GM12878 (cell line): ENCODE data around the gene CLK2. TPM values are rescaled to one million over a fixed set of nuclear protein-coding genes. Genes with fewer than 3 reads are reported as not detected.

Experiments used
- ATAC-seq: fragments of 200-7000 bp; cut with Tn5 transposase; 3 replicates; pipeline ENCODE4 v1.9.1; 2020; ENCODE audit warnings: mild to moderate bottlenecking, moderate library complexity
- BruUV-seq: library from RNA; stranded (reverse); fragments of 400-500 nt; replicated peaks from 2 replicates; lab custom pipeline; 2021; lab: Mats Ljungman, UMichigan
- CTCF ChIA-PET: fragments of 300-600 bp; sonication (Branson Sonifier 250); formaldehyde crosslinking; extraction: SDS; loops from one replicate; lab custom pipeline; 2021; ENCODE audit warnings: inconsistent platforms; lab: Yijun Ruan, JAX
- POLR2A ChIA-PET: fragments of 350-600 bp; formaldehyde crosslinking; extraction: SDS; loops from one replicate; lab custom pipeline; 2021; ENCODE audit warnings: inconsistent platforms; lab: Charles Lee
- RAD21 ChIA-PET: fragments of 300-600 bp; sonication (Branson Sonifier 250); formaldehyde crosslinking; loops from one replicate; lab custom pipeline; 2023; ENCODE audit warnings: antibody characterized with exemption; ENCODE audit not compliant: unreplicated experiment; lab: Charles Lee
- SMC1A ChIA-PET: fragments of 300-600 bp; sonication (Branson Sonifier 250); formaldehyde crosslinking; loops from one replicate; lab custom pipeline; 2023; ENCODE audit not compliant: unreplicated experiment, uncharacterized antibody; lab: Charles Lee
- DNase-seq: peaks from one replicate; pipeline ENCODE4 v3.0.0-alpha.2; 2011; ENCODE audit warnings: low read depth, low spot score
- FAIRE-seq: peaks from 3 replicates; lab custom pipeline; 2011; peaks lifted over from hg19 to GRCh38; lab: Jason Lieb, UNC
- H2AFZ ChIP-seq: 2 replicates; pipeline ENCODE4 v1.6.0; 2011; ENCODE audit warnings: low read depth, low read length, control low read depth; ENCODE audit not compliant: control insufficient read depth
- H3K27ac ChIP-seq: 2 replicates; pipeline ENCODE4 v1.5.1; 2011; ENCODE audit warnings: control low read depth; ENCODE audit not compliant: control insufficient read depth, insufficient read depth
- H3K27me3 ChIP-seq, 2 experiments: replicated peaks in 1 of 2; 2 replicates each; pipeline versions ENCODE4 v1.6.0 to v1.6.1; 2011; ENCODE audit warnings: low read length in 1 of 2; ENCODE audit not compliant: control insufficient read depth in 2 of 2, insufficient read depth in 2 of 2
- H3K36me3 ChIP-seq, 2 experiments: 2 replicates each; pipeline ENCODE4 v1.5.1; 2011; ENCODE audit warnings: low read length in 1 of 2; ENCODE audit not compliant: control insufficient read depth in 2 of 2, insufficient read depth in 2 of 2
- H3K4me1 ChIP-seq: 2 replicates; pipeline ENCODE4 v1.6.1; 2011; ENCODE audit warnings: mild to moderate bottlenecking, low read length, moderate library complexity, mixed read lengths; ENCODE audit not compliant: control insufficient read depth, insufficient read depth
- H3K4me2 ChIP-seq: 2 replicates; pipeline ENCODE4 v1.6.0; 2011; ENCODE audit warnings: control low read depth; ENCODE audit not compliant: control insufficient read depth, insufficient read depth
- H3K4me3 ChIP-seq: fragments of 200-600 bp; sonication (generic); 2 replicates; pipeline ENCODE4 v1.5.1; 2016
- H3K79me2 ChIP-seq: 2 replicates; pipeline ENCODE4 v1.6.0; 2011; ENCODE audit warnings: low read length; ENCODE audit not compliant: control insufficient read depth, insufficient read depth
- H3K9ac ChIP-seq: 2 replicates; pipeline ENCODE4 v1.8.0; 2011; ENCODE audit warnings: low read length, control low read depth, mixed read lengths; ENCODE audit not compliant: control insufficient read depth, insufficient read depth
- H3K9me3 ChIP-seq: replicated peaks from 3 replicates; pipeline ENCODE4 v1.5.1; 2011; ENCODE audit warnings: mild to moderate bottlenecking, low read length; ENCODE audit not compliant: control insufficient read depth, insufficient read depth
- H4K20me1 ChIP-seq: 2 replicates; pipeline ENCODE4 v1.6.0; 2011; ENCODE audit not compliant: control insufficient read depth, insufficient read depth
- BACH1 ChIP-seq: fragments of 450-650 bp; IDR thresholded peaks from 2 replicates; pipeline ENCODE4 v1.6.1; 2017; ENCODE audit warnings: mild to moderate bottlenecking, borderline replicate concordance
- CEBPB ChIP-seq, 2 experiments: fragments of 150-350 bp in 1 of 2; IDR thresholded peaks; 2 replicates each; pipeline ENCODE4 v1.6.1; 2012 to 2014; ENCODE audit warnings: low read depth in 2 of 2, low read length in 2 of 2, borderline replicate concordance in 1 of 2, inconsistent platforms in 1 of 2
- FOXK2 ChIP-seq: fragments of 450-650 bp; IDR thresholded peaks from 2 replicates; pipeline ENCODE4 v1.6.1; 2017; ENCODE audit warnings: mild to moderate bottlenecking, moderate library complexity
- MEF2A ChIP-seq: IDR thresholded peaks from 2 replicates; pipeline ENCODE4 v1.6.1; 2011; ENCODE audit warnings: low read depth, mild to moderate bottlenecking, low read length, moderate library complexity; ENCODE audit not compliant: insufficient read depth
- RAD21 ChIP-seq: IDR thresholded peaks from 2 replicates; pipeline ENCODE4 v1.6.1; 2011; ENCODE audit warnings: mild to moderate bottlenecking, low read depth, low read length, moderate library complexity; ENCODE audit not compliant: insufficient read depth
- SIN3A ChIP-seq: IDR thresholded peaks from 2 replicates; pipeline ENCODE4 v1.6.1; 2012; ENCODE audit warnings: low read depth, low read length, improper control_type of control experiment
- SREBF2 ChIP-seq: IDR thresholded peaks from 2 replicates; pipeline ENCODE4 v1.6.1; 2012; ENCODE audit warnings: mild to moderate bottlenecking, low read length
- SRF ChIP-seq, 2 experiments: IDR thresholded peaks; 2 replicates each; pipeline ENCODE4 v1.6.1; 2011; ENCODE audit warnings: low read depth in 2 of 2, low read length in 2 of 2, mild to moderate bottlenecking in 1 of 2, moderate library complexity in 1 of 2
- whole genome bisulfite sequencing: methylation state at CpG from one replicate; pipeline ENCODE4 v1.1.6; 2016; ENCODE audit warnings: low lambda C conversion rate; ENCODE audit not compliant: insufficient replicate concordance, insufficient coverage; ENCODE audit errors: missing lambda C conversion rate; 5-methylcytosine and 5-hydroxymethylcytosine counted together
- in situ Hi-C: fragments of 300-500 bp; cut with MboI; formaldehyde crosslinking; loops from 9 replicates; pipeline ENCODE4 v1.14.3; 2018; ENCODE audit warnings: mixed read lengths
- intact Hi-C: fragments of 100-400 bp; cut with micrococcal nuclease; formaldehyde crosslinking; loops from one replicate; pipeline ENCODE4 v1.14.2; 2022; ENCODE audit not compliant: unreplicated experiment
- polyA plus RNA-seq, 11 experiments: library from polyadenylated mRNA; depleted of rRNA in 4 of 11; unstranded in 6 of 11; stranded (reverse) in 5 of 11; fragments of >200 nt; fragmentation: Nextera tagmentation in 4 of 11; fragmentation: Illumina TruSeq in 1 of 11; extraction: Ambion mirVana in 4 of 11; extraction: Trizol in 1 of 11; gene quantifications; 1 replicate in 1 of 11; 2 replicates in 10 of 11; pipeline versions ENCODE4 v1.2.1 to v1.2.3, GENCODE V29; 2011 to 2016; ENCODE audit warnings: inconsistent platforms in 2 of 11, missing spikeins in 2 of 11, low read depth in 1 of 11
- total RNA-seq, 4 experiments: library from RNA; depleted of rRNA in 3 of 4; stranded (reverse); fragments of >200 nt in 3 of 4; fragmentation: Illumina TruSeq in 1 of 4; extraction: Trizol in 1 of 4; gene quantifications; 2 replicates each; pipeline versions ENCODE4 v1.2.1 to v1.2.3, GENCODE V29; 2013 to 2021
- TF ChIP-seq, protein P1 (sequence below): fragments of 450-650 bp; IDR thresholded peaks from 2 replicates; pipeline ENCODE4 v1.6.1; 2017; ENCODE audit warnings: borderline replicate concordance
- TF ChIP-seq, protein P2 (sequence below): fragments of 450-650 bp; IDR thresholded peaks from 2 replicates; pipeline ENCODE4 v1.6.1; 2017; ENCODE audit warnings: mild to moderate bottlenecking, moderate library complexity
- TF ChIP-seq, protein P3 (sequence below): fragments of 450-650 bp; IDR thresholded peaks from 2 replicates; pipeline ENCODE4 v1.6.1; 2017; ENCODE audit warnings: mild to moderate bottlenecking, moderate library complexity

Gene CLK2
- total and polyA plus RNA-seq, 10 of the 15 experiments (the other 5 are each of a cell fraction or from before 2014, with no cell fraction given): 11.1 to 83.7 (median 36.7) TPM

DNA sequence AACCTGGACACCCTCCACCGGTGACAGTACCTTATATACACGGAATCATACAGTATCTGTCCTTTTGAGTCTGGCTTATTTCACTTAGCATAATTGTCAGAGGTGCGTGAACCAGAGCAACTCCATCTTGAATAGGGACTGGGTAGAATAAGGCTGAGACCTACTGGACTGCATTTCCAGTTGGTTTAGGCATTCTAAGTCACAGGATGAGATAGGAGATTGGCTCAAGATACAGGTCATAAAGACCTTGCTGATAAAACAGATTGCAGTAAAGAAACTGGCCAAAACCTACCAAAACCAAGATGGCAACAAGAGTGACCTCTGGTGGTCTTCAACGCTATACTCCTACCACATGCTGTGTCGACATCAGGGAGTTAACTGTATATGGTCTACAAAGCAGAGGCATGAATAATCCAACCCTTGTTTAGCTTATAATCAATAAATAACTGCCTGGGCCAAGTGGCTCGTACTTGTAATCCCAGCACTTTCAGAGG, 34.0 kb upstream of the CLK2 start:
- Histone ChIP-seq H3K9me3 (no peaks in the 10 kb centered on the region), H4K20me1 (no peaks in the 10 kb centered on the region), H3K4me1 (peaks cover 14% of the 10 kb centered on the region), H3K27ac (peak overlapping the region; percentile 99), H3K4me3 (peak overlapping the region; percentile 43; the same call in 1 of the 2 replicates), H3K27me3 (no peaks in the 10 kb centered on the region), H3K9ac (no peak overlapping the region), H2AFZ (no peak overlapping the region), H3K79me2 (peaks cover 36% of the 10 kb centered on the region), H3K4me2 (peak overlapping the region; percentile 52), H3K36me3 (peaks cover 0 to 9% of the 10 kb centered on the region in 2 experiments; a peak in 3 of 4 replicates)
- SMC1A ChIA-PET: interaction anchor here (1.0 to 5.8 kb wide), 7 partner anchors 10 to 287 kb away, joined by 3 to 44 read pairs (median 4); partner anchors contain the start of genes ENTREP3 and SCAMP3
- WGBS: 69% methylated on average over 6 of the region's 6 CpGs
- ATAC-seq: peak; percentile 18
- RAD21 ChIA-PET: interaction anchor here (1.3 to 4.8 kb wide), 4 partner anchors 17 to 57 kb away, joined by 6 to 44 read pairs (median 14); partner anchors contain the start of genes CLK2 and SCAMP3
- no peak for DNase-seq
- intact Hi-C loops (no loop called here), in situ Hi-C loops (no loop called here)
- POLR2A ChIA-PET: interaction anchor here (0.7 to 4.4 kb wide), 11 partner anchors 10 to 223 kb away, joined by 3 to 41 read pairs (median 6); partner anchors contain the start of genes CLK2 and HCN3
- CTCF ChIA-PET: interaction anchor here (0.9 to 5.3 kb wide), 11 partner anchors 9 to 134 kb away, joined by 3 to 74 read pairs (median 5); partner anchors contain the start of genes CLK2, KRTCAP2 and RUSC1
- FAIRE-seq: no peak
- no TSS peak for BruUV-seq
- peak; percentile 46 for TF ChIP-seq RAD21
- TF ChIP-seq BACH1: no peak
- TF ChIP-seq, protein P1, sequence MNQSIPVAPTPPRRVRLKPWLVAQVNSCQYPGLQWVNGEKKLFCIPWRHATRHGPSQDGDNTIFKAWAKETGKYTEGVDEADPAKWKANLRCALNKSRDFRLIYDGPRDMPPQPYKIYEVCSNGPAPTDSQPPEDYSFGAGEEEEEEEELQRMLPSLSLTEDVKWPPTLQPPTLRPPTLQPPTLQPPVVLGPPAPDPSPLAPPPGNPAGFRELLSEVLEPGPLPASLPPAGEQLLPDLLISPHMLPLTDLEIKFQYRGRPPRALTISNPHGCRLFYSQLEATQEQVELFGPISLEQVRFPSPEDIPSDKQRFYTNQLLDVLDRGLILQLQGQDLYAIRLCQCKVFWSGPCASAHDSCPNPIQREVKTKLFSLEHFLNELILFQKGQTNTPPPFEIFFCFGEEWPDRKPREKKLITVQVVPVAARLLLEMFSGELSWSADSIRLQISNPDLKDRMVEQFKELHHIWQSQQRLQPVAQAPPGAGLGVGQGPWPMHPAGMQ: no peak
- no peak for TF ChIP-seq MEF2A
- TF ChIP-seq SRF (IDR thresholded peaks at IDR 0.05; ENCODE audit: low read depth in 2 of 2, low read length in 2 of 2): no peak
- no peak for TF ChIP-seq FOXK2
- no peak for TF ChIP-seq CEBPB (IDR thresholded peaks at IDR 0.05; ENCODE audit: borderline replicate concordance in 1 of 2, low read depth in 2 of 2, low read length in 2 of 2)
- TF ChIP-seq SIN3A: no peak
- TF ChIP-seq, protein P2, sequence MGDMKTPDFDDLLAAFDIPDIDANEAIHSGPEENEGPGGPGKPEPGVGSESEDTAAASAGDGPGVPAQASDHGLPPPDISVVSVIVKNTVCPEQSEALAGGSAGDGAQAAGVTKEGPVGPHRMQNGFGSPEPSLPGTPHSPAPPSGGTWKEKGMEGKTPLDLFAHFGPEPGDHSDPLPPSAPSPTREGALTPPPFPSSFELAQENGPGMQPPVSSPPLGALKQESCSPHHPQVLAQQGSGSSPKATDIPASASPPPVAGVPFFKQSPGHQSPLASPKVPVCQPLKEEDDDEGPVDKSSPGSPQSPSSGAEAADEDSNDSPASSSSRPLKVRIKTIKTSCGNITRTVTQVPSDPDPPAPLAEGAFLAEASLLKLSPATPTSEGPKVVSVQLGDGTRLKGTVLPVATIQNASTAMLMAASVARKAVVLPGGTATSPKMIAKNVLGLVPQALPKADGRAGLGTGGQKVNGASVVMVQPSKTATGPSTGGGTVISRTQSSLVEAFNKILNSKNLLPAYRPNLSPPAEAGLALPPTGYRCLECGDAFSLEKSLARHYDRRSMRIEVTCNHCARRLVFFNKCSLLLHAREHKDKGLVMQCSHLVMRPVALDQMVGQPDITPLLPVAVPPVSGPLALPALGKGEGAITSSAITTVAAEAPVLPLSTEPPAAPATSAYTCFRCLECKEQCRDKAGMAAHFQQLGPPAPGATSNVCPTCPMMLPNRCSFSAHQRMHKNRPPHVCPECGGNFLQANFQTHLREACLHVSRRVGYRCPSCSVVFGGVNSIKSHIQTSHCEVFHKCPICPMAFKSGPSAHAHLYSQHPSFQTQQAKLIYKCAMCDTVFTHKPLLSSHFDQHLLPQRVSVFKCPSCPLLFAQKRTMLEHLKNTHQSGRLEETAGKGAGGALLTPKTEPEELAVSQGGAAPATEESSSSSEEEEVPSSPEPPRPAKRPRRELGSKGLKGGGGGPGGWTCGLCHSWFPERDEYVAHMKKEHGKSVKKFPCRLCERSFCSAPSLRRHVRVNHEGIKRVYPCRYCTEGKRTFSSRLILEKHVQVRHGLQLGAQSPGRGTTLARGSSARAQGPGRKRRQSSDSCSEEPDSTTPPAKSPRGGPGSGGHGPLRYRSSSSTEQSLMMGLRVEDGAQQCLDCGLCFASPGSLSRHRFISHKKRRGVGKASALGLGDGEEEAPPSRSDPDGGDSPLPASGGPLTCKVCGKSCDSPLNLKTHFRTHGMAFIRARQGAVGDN: peak; percentile 91
- TF ChIP-seq, protein P3, sequence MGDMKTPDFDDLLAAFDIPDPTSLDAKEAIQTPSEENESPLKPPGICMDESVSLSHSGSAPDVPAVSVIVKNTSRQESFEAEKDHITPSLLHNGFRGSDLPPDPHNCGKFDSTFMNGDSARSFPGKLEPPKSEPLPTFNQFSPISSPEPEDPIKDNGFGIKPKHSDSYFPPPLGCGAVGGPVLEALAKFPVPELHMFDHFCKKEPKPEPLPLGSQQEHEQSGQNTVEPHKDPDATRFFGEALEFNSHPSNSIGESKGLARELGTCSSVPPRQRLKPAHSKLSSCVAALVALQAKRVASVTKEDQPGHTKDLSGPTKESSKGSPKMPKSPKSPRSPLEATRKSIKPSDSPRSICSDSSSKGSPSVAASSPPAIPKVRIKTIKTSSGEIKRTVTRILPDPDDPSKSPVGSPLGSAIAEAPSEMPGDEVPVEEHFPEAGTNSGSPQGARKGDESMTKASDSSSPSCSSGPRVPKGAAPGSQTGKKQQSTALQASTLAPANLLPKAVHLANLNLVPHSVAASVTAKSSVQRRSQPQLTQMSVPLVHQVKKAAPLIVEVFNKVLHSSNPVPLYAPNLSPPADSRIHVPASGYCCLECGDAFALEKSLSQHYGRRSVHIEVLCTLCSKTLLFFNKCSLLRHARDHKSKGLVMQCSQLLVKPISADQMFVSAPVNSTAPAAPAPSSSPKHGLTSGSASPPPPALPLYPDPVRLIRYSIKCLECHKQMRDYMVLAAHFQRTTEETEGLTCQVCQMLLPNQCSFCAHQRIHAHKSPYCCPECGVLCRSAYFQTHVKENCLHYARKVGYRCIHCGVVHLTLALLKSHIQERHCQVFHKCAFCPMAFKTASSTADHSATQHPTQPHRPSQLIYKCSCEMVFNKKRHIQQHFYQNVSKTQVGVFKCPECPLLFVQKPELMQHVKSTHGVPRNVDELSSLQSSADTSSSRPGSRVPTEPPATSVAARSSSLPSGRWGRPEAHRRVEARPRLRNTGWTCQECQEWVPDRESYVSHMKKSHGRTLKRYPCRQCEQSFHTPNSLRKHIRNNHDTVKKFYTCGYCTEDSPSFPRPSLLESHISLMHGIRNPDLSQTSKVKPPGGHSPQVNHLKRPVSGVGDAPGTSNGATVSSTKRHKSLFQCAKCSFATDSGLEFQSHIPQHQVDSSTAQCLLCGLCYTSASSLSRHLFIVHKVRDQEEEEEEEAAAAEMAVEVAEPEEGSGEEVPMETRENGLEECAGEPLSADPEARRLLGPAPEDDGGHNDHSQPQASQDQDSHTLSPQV: peak; percentile 96
- no peak for TF ChIP-seq SREBF2
